ENCODE data around the gene LDLRAD4.

The LDLRAD4 gene

DNA sequence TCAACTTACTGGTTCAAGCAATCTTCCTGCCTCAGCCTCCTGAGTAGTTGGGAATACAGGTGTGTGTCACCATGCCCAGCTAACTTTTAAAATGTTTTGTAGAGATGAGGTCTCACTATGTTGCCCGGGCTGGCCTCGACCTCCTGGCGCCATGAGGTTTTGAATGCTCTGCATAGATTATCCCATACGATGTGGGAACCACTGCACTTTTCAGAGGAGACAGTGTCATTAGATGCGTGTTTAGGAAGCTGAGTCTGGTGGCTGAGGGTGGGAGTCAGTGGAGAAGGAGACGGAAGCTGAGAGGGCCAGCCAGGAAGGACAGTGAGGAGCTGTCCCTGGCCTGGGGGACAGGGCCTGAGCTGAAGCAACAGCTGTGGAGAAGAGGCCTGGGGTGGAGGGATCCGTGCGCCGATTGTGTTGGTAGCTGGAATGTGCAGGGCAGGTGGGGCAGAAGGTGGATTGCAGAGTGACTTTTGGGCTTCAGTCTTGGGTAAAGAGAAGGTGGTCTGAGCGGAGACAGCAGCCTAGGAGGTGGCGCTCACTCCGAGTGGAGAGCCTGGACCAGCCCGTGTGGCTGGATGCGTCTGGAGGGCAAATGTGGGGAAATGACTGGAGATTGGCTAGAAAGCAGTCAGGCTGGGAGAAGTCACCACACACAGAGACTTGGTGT is 68.0 kb downstream of the LDLRAD4 start:
- DNase-seq (ENCODE audit: low read depth), result no peak

DNA sequence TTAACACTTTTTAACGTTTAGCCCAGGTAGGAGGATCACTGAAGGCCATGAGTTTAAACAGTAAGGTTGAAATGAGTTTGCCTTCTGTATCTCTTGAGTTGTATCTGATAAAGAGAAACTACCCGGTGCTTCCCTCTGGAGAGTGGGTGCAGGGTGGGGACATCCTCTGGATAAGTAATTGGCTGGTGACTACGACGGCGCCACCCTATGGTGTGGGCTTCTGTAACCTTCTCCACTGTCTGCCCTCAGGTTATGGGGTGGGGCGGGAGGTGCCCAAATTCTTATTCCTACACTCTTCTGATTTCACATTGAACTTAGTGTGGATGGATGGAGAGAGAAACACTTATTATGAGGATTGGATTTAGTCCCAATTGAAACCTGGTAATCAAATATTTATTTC is 68.8 kb downstream of the LDLRAD4 start:
- no peak for DNase-seq (ENCODE audit: low read depth)

DNA sequence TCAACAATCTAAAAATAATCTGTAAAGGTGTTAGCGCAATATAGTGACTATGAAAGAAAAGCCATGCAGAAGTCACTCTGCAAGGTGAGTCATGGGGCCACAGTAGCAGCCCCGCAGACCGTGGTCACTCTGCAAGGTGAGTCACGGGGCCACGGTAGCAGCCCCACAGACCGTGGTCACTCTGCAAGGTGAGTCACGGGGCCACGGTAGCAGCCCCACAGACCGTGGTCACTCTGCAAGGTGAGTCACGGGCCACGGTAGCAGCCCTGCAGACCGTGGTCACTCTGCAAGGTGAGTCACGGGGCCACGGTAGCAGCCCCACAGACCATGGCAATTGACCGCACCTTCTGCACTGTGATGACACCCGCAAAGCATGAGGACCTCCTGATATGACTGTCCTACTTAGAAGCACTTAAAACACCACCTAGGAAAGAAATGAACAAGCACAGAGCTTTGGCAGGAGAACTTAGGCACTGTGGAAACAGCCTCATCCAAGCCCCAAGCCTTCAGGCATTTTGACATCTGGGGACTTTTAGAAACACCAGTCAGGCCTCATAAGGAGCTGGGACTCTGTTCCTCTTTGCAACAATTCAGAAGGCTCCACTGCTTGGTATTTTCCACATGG is 70.1 kb downstream of the LDLRAD4 start:
- no peak for DNase-seq (ENCODE audit: low read depth)

DNA sequence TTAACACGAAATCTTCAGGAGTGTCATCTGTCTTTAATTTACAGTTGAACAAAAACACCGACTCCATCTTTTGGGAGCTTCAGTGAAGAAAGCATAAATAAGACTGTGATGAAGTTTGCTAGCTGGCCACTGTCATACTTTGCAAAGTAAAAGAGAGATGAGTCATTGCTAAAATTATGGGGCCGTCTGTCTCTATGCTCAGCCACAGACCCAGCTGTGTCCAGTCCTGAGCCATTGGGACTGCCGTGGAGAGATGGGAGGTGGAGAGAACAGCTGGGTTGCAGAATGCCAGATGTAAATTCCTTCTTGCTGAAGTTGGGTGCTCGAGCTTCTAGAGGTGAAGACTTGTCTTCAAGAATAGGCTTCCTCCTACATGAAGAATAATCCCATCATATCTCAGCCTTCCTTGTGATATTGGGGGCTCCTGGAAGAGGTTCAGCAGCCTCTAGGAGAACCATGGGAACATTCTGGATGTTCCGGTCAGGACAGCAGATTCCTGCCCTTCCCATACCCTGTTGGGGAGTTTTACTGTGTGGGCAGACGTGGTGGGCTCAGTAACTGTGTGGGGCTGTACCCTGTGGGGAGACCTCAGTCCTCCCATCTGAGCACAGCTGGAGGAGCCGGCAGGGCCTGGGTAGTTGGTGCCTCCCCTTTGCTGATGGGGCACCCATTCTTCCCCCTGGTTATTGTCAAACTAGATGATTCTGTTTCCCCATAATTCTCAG is 71.1 kb downstream of the LDLRAD4 start:
- no peak for DNase-seq (ENCODE audit: low read depth)

DNA sequence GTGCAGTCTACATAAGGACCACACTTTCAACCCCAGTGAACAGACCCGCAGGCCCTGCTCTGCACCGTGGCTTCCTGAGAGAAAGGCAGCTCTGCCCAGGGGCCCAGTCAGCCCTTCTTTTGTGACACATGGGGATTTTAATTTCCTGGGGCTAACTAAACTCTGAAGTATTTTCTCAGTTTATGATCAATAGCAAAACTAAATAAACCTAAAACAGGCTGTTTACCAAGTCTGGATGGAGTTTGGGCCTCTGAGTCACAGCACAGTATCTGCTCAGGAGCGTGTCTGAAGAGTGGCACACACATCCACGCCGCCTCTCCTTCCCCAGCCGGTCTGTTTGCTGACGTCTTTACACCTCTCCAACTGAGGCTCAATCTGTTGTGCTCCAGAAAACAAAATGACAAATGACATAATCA is 72.3 kb downstream of the LDLRAD4 start:
- no peak for DNase-seq (ENCODE audit: low read depth)

DNA sequence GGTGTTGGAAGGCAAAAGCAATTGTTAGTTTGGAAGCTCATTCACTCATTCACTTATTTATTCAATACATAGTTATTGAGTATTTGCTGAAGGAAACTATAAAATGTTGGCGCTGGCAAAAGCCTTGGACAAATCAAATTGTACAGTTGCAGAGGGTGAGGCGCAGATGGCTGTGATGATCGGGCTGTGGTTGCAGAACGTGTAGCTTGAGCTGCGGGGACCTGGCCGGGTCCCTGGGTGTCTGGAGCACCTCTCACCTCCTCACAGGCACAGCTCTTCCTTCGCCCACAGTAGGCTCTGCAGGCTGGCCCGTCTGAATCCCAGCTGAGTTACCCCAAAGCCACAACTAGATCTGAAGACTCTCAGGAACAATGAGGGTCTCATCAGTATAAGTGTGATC is 72.7 kb downstream of the LDLRAD4 start:
- DNase-seq (ENCODE audit: low read depth), result no peak

DNA sequence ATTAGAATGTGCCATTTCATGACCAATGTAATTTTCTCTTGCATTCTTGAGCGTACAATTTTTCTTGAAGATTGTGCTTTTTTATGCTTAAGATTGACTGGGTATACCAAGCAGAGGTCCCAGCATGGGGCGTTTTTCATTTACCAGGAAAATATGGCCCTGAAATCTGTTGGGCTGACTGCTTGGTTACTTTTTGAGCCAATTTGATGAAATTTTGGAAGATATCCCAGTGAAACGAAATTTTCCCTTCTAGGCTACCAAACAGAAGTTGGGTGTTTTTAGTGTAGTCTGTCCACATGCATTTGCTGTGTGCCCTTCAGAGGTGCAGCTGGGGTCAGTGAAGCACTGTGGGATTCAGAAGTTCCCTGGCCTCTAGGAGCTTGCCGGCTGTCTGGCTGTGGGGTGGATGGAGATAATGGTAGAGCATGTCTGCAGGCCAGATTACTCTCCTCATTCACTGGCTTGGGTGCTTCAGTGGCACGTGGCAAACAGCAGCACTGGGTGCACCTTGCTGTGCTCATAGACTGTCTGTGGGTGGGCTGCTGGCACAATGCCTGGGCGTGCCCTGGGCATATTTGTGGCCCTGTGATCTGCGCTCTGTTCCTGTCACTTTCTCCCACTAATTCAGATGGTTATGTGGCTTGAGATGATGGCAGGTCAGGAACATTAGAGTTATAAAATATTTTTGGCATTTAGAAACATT is 73.3 kb downstream of the LDLRAD4 start:
- no peak for DNase-seq (ENCODE audit: low read depth)

DNA sequence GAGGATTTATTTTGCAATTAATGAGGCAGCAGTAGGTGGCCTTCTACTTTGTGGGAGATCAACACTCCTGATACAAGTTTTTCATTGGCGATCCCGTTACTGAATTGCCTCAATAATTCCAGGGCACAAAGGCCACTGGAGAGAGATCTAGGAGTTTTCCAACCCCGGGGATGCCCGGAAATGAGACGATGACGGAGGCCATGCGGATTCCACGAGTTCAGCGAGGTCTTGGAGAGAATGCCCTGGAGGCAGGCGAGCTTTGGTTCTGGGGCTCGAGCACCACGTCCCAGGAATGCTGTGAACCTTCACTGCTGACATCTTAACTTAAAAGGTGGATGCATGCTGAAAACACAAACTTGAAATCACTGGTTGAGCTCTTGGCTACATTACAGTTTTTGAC is 74.2 kb downstream of the LDLRAD4 start:
- DNase-seq (ENCODE audit: low read depth), result no peak

DNA sequence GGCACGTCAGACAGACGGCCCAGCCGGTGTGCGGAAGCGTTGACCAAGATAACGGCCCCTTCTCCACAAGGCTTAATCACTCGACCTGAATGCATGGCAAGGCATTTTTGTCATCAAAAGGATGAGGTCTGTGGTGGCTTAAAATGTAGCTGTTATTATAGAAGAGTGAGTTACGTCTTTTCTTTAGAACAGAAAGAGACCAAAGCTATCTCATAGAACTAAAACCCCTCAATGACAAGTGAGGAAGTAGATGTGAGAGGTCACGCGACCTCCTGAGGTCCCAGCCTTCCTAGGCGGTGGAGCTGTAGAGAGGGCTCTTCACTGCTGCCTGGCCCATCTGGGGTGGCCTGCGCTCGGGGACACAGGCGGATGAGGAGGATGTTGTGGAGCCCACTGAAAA is 75.7 kb downstream of the LDLRAD4 start:
- DNase-seq (ENCODE audit: low read depth), result no peak

DNA sequence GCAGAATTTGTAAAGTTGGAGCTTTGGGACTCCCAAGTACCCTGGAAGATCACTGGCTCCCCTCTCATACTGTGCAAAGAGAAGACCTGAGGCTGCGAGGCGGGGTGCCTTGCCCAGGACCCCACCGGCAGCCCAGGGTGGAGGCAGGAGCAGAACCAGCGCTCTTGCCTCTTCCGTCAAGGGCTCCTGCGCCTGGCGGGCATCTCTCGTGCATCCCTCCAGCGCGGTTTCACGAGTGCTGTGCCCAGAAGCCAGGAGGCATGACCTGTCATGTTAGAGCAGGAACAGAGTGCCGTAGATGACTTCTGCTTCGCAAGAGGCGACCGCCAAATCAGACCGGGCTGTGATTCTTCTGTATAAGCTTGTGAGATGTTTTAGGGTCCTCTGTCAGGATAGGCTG is 77.3 kb downstream of the LDLRAD4 start:
- DNase-seq (ENCODE audit: low read depth), result no peak

DNA sequence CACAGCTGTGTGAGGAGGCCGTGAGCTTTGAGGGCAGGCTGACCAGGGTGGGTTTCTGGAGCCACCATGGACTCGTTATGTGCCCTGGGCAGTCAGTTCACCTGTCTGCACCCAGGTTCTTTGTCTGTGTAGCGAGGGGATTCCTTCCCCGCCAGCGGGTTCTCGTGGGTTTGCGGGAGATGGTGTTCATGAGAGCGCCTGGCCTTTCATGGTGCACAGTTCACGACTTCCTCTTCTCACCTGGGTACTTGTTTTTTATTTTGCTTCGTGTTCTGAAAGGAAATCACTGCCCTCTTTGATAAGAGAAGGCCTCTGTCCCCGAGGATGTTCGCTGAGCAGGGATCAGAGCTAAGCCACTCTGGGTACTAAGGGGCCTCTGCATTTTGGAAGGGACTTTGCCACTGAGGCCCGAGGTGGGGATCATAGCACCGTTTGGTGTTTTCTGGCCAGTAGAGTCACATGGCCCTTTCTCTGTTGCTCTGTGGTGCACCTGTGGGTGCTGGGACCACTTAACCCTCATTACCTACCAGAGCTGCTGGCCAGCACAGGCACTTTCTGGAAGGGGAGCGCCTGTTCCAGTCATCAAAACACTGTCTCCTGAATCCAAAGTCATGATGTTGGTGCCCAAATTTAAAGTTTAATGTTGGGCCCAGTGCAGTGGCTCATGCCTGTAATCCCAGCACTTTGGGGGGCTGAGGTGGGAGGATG is 78.5 kb downstream of the LDLRAD4 start:
- DNase-seq (ENCODE audit: low read depth), result no peak

DNA sequence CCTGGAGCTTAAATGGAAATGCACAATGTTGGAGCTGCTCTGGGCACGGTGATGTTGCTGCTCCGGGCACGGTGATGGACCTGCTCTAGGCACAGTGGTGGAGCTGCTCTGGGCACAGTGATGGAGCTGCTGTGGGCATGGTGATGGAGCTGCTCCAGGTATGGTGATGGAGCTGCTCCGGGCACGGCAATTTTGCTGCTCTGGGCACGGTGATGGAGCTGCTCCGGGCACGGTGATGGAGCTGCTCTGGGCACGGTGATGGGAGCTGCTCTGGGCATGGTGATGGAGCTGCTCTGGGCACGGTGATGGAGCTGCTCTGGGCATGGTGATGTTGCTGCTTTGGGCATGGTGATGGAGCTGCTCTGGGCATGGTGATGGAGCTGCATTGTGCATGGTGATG is 79.7 kb downstream of the LDLRAD4 start:
- no peak for DNase-seq (ENCODE audit: low read depth)

DNA sequence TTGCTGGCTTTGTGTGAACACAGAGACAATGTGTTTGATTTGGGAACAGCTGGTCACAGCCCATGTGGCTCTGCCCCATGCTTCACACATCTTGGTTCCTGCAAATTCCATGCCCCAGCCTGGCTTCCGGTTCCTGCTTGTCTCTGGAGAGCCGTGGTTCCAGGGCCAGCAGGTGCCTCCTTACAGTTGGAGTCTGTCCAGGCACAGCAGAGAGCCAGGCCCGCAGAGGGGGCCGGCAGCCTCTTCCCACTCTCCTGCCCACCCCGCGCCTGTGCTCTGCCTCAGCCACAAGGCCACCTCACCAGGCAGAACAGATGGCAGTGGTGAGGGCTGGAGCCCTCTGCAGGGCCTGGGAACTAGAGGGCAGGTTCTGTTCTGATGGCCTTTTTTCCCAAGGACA is 81.5 kb downstream of the LDLRAD4 start:
- no peak for DNase-seq (ENCODE audit: low read depth)

DNA sequence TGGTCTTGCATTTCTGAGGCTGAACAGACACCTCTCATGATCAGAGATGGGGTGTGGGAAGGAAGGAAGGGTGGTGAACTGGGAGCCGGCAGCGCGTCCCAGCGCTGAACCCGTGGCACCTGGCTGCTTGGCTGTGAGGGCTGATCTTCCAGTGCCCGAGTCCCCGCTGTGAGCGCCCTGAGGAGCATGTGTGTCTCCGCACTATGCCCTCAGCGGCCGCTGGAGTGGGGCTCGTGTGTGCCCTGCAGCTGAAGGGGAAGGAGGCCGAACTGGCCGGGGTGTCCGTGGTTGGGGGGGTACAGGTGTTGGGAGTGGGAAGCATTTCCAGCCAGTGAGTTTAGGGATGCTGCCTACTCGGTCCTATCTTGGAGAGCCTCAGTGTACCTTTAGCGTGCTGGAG is 82.2 kb downstream of the LDLRAD4 start:
- no peak for DNase-seq (ENCODE audit: low read depth)

DNA sequence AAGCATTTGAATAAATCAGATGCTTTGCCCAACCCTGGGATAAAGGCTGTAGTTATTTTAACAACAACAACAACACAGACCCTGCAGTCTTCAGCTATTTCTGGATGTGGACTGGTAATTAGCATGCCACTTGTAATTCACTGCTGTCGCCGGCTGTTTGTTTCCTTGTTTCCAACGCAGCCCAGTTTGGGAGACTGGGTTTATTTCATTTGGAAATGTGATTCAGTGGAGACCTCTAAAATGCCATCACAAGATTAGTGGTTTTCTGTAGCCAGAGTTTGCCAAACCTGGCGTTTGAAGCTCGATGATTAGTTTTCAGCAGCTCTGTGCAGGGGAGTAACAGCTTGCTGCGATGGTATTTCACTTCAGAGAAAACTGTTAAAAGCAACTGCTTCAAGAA is 83.5 kb downstream of the LDLRAD4 start:
- DNase-seq (ENCODE audit: low read depth), result no peak

DNA sequence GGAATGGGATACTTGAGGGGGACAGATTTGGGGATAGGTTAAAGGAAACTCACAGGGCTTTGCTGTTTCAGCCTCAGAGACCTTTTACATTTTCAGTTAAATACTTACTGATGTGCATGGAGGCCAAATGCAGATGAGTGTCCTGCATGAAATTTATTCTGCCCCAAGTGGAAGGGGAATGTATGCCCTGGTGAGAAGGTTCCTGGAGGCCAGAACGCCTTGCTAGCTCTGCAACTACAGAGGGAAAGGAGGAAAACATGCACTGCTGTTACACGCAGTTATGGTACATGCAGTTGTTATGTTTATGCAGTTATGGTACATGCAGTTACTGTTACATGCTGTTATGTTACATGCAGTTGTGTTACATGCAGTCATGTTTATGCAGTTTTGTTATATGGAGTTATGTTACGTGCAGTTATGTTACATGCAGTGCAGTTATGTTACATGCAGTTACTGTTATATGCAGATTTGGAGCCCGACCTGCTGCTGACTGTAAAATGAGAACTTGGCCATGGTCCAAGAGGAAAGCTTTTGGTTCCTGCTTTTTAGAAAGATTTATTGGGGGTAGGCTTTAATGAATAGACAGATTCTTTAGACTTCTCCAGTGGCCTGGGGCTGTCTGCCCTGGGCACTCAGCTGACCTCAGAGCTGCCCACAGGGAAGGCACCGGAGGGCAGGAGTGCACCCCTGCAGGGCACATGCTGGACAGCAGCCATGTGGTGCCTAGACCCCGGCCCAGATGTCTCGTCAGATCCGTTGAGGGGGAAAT is 84.1 kb downstream of the LDLRAD4 start:
- no peak for DNase-seq (ENCODE audit: low read depth)

DNA sequence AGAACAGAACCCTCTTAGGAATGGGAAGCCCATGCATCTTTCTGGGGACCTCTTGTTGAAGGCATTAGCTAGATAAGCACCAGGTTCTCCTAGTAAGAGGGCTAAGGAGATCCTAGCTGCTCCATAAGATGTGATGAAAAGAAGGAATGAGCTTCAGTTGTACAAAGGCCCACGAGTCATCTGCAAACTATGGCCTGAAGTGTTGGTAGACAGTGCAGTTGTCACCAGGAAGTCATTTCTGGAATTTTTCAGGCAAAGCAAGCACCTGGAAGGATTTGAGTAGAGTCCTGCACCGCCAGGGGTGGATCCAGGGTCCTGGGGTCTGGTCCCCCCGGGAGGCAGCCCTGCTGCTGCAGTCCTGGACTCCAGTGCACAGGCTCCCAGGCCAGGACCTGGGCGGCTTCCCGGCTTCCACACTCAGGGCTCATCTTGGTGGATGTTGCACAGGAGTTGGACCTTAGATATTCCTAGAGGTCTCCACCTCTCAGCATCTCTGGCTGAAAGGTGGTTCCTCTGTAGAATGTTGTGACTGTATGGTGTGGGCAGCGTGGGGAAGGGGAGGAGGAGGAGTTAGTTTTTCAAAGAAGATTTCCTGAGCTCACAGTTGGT is 85.3 kb downstream of the LDLRAD4 start:
- DNase-seq (ENCODE audit: low read depth), result no peak

DNA sequence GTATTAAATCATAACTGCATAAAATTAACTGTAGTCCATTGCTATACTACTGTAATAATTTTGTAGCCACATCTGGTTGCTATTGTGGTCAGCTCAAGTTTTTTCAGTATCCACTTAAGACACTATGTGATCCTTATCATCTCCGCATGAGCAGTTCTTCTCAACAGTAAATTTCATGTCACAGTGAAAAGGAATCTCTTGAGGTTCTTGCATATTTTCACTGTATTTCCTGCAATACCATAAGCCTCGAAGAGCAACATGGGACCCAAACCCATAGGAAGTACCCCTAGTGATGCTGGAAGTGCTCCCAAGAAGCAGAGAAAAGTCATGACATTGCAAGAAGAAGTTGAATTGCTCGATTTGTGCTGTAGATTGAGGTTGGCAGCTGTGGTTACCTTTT is 86.7 kb downstream of the LDLRAD4 start:
- DNase-seq (ENCODE audit: low read depth), result no peak

DNA sequence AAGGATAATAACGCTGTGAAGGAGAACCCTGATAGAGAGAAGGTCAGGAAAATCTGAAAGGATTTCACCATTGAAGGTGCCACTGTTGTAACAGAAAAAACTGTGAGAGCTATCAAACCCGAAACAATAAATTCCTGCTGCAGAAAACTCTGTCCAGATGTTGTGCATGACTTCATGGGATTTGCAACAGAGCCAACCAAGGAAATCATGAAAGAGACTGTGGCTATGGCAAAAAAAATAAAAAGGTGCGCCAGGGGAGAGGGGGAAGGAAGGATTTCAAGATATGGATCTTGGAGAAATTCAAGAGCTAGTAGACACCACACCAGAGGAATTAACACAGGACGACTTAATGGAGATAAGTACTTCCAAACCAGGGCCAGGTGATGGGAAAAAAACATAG is 88.0 kb downstream of the LDLRAD4 start:
- DNase-seq (ENCODE audit: low read depth), result no peak

DNA sequence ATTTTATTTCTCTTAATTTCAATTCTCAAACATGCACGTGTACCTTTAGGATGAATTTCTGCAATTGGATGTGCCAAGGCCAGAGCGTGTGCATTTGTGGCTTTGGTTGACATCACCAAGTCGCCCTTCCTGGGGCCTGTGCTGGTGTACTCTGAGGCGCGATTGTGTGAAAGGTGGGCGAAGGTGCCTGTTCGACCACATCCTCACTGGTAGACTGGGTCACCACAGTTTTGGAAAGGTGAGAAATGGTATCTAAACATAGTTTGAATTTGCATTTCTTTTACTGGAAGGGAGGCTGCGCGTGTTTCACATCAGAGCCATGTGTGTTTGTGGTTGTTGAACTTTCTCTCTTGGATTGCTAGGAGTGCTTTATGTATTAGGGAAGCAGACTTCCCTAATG is 89.8 kb downstream of the LDLRAD4 start:
- DNase-seq (ENCODE audit: low read depth), result no peak
